ENCODE results near the gene ACTR3. TPM values are rescaled to one million over a fixed set of nuclear protein-coding genes. Genes with fewer than 3 reads are reported as not detected.

ACTR3 gene
- total RNA-seq, 5 donors from 2014 or later (not counting 1 experiment from before 2014, with no cell fraction given), result 228 to 277 (median 255) TPM

DNA sequence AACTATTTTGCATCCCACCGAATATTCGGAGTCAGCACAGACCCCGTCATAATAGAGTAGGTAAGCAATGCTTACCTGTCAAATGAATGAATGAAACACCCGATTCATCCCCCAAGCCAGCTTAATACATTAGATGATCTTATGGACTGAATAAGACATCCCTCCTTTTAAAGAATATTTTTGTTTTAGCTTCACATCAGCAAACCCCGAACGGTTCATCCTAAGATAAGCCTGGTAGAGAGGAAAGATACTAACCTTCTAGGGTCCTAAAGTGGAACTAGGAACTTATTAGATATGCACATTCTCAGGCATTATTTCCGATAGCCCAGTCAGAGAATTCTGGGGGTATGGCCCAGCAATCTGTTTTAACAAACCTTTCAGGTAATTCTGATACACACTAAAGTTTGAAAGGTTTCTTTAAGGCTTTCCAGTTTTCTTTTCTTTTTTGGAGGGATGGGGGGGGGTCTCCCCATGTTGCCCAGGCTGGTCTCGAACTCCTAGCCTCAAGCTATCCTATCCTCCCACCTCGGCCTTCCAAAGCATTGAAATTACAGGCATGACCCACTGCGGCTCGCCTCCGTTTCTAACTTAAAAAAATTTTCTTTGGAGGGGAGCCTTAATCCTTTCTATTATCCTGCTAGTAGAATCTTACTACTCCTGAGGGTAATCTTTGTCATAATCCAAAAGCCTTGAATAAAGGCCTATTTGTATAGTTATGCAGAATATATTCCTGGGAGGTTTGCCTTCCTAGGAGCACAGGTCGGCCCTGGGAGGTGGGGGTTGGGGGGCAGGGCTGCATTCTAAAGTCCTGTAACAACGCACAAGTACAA is 1.0 kb upstream of the ACTR3 start:
- peaks cover 14% of the 10 kb centered on the region for H3K36me3 Mint-ChIP-seq
- H3K27ac Mint-ChIP-seq, result peak overlapping the region; percentile 94 to 97
- no peaks in the 10 kb centered on the region for H3K36me3 ChIP-seq (ENCODE audit: control insufficient read depth in 2 of 2, extremely low read depth in 1 of 2, insufficient read depth in 1 of 2, low read length in 1 of 2)
- CTCF ChIA-PET, result interaction anchor here (0.7 to 2.0 kb wide), 3 partner anchors 10 to 22 kb away, joined by 3 to 12 read pairs (median 3); no protein-coding TSS in a partner anchor
- POLR2A ChIA-PET, result interaction anchor here in 1 of 2 donors (0.8 kb wide), 1 partner anchor 14 kb away, joined by 3 read pairs; no protein-coding TSS in a partner anchor
- peaks cover 34 to 55% of the 10 kb centered on the region in 2 experiments for H3K4me1 ChIP-seq (ENCODE audit: control insufficient read depth in 1 of 2, extremely low read depth in 1 of 2, insufficient read depth in 2 of 2, low read length in 2 of 2)
- H3K4me3 ChIP-seq (ENCODE audit: control insufficient read depth in 1 of 2, extremely low read depth in 1 of 2, low read length in 1 of 2), result peak overlapping the region; percentile 84 to 96
- peaks cover 71 to 75% (median 74%) of the 10 kb centered on the region in 3 donors for H3K4me1 Mint-ChIP-seq
- WGBS (ENCODE audit: insufficient coverage), result 0% methylated on average over 1 of the region's 14 CpGs
- no peaks in the 10 kb centered on the region for H3K9me3 ChIP-seq
- no peaks in the 10 kb centered on the region for H3K27me3 ChIP-seq (replicated peaks in 1 of 2; ENCODE audit: control insufficient read depth in 2 of 2, extremely low read depth in 1 of 2, insufficient read depth in 2 of 2, low read length in 1 of 2)
- H3K27me3 Mint-ChIP-seq, result no peaks in the 10 kb centered on the region
- peak overlapping the region; percentile 87 to 98 (median 96) for H3K4me3 Mint-ChIP-seq
- peak overlapping the region; percentile 77 for H3K27ac ChIP-seq (ENCODE audit: low read length)
- no peak for ATAC-seq (replicated peaks in 1 of 4)
- DNase-seq, result no peak
- no peaks in the 10 kb centered on the region for H3K9me3 Mint-ChIP-seq

GRCh38 chr2:113890253-113891235 is 655 bp downstream of the ACTR3 start:
- peak; percentile 42 to 87 (median 72) for DNase-seq
- peak overlapping the region; percentile 96 to 97 for H3K4me3 ChIP-seq (ENCODE audit: control insufficient read depth in 1 of 2, extremely low read depth in 1 of 2, low read length in 1 of 2)
- WGBS (ENCODE audit: insufficient coverage), result under 1% methylated on average over 33 of the region's 57 CpGs
- H3K27me3 ChIP-seq (replicated peaks in 1 of 2; ENCODE audit: control insufficient read depth in 2 of 2, extremely low read depth in 1 of 2, insufficient read depth in 2 of 2, low read length in 1 of 2), result no peaks in the 10 kb centered on the region
- peak overlapping the region; percentile 97 to 98 for H3K27ac Mint-ChIP-seq
- H3K4me1 Mint-ChIP-seq, result peaks cover 82 to 83% (median 83%) of the 10 kb centered on the region in 3 donors
- H3K36me3 Mint-ChIP-seq, result peaks cover 17% of the 10 kb centered on the region
- H3K36me3 ChIP-seq (ENCODE audit: control insufficient read depth in 2 of 2, extremely low read depth in 1 of 2, insufficient read depth in 1 of 2, low read length in 1 of 2), result peaks cover 0 to 4% of the 10 kb centered on the region in 2 donors
- no peaks in the 10 kb centered on the region for H3K9me3 ChIP-seq
- no peaks in the 10 kb centered on the region for H3K27me3 Mint-ChIP-seq
- CTCF ChIA-PET, result interaction anchor here in 1 of 2 donors (0.6 kb wide), 1 partner anchor 44 kb away, joined by 5 read pairs; no protein-coding TSS in a partner anchor
- POLR2A ChIA-PET, result no interaction called here
- H3K4me1 ChIP-seq (ENCODE audit: control insufficient read depth in 1 of 2, extremely low read depth in 1 of 2, insufficient read depth in 2 of 2, low read length in 2 of 2), result peaks cover 43 to 61% of the 10 kb centered on the region in 2 experiments
- ATAC-seq (replicated peaks in 1 of 4), result peak; percentile 48 to 62 (median 54)
- H3K27ac ChIP-seq (ENCODE audit: low read length), result peak overlapping the region; percentile 94
- H3K4me3 Mint-ChIP-seq, result peak overlapping the region; percentile 87 to 98 (median 96)
- H3K9me3 Mint-ChIP-seq, result no peaks in the 10 kb centered on the region

DNA sequence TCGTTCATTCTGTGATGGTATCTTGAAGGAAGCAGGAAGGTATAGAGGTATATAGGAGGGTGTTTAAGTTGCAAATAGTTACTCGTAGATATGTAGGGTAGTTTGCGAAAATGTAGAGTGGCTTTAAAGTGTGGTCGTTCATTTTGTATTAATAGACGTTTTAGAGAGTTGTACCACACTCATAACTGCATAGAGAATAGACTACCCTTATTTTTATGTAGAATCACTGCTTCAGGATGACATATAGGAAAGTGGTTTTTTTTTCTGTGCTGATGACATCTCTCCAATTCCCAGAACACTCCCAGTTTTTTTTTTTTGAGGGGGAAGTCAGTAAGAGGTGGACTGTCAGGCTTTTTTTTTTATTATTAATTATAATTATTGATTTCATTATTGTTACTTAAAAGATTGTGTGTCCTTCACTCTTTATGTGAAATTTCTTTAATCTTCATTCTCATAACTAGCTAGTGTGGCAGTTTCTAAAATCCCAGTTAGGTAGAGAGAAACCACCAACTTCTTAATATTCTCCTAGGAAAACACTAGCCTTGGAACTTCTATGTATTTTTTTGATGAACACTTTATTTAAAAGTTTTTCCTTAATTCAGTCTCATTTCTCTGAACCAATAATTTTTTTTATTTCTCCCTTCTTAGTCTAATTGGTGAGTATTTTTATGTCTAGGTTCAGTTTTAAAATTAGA is 1.5 kb downstream of the ACTR3 start:
- H3K36me3 Mint-ChIP-seq, result peaks cover 21% of the 10 kb centered on the region
- POLR2A ChIA-PET, result interaction anchor here in 1 of 2 donors (0.6 kb wide), 1 partner anchor 9 kb away, joined by 5 read pairs; no protein-coding TSS in a partner anchor

GRCh38 chr2:113892004-113892710 is 2.3 kb downstream of the ACTR3 start:
- ChIA-PET CTCF (interaction anchor here in 1 of 2 donors (0.7 to 1.2 kb wide), 2 partner anchors 12 to 16 kb away, joined by 4 read pairs; no protein-coding TSS in a partner anchor), POLR2A (interaction anchor here in 1 of 2 donors (0.6 kb wide), 1 partner anchor 9 kb away, joined by 5 read pairs; no protein-coding TSS in a partner anchor)
- ATAC-seq (replicated peaks in 1 of 4), result no peak
- peak overlapping the region; percentile 43 for H3K27ac ChIP-seq (ENCODE audit: low read length)
- no CpG with 5 or more reads among the region's 6 CpGs for WGBS (ENCODE audit: insufficient coverage)
- peaks cover 86 to 87% (median 86%) of the 10 kb centered on the region in 3 donors for H3K4me1 Mint-ChIP-seq
- no peaks in the 10 kb centered on the region for H3K9me3 Mint-ChIP-seq
- peak overlapping the region; percentile 87 to 98 (median 96) for H3K4me3 Mint-ChIP-seq
- peaks cover 21% of the 10 kb centered on the region for H3K36me3 Mint-ChIP-seq
- H3K9me3 ChIP-seq, result no peaks in the 10 kb centered on the region
- no peaks in the 10 kb centered on the region for H3K27me3 ChIP-seq (replicated peaks in 1 of 2; ENCODE audit: control insufficient read depth in 2 of 2, extremely low read depth in 1 of 2, insufficient read depth in 2 of 2, low read length in 1 of 2)
- no peak for DNase-seq
- no peaks in the 10 kb centered on the region for H3K27me3 Mint-ChIP-seq
- peaks cover 38 to 68% of the 10 kb centered on the region in 2 experiments for H3K4me1 ChIP-seq (ENCODE audit: control insufficient read depth in 1 of 2, extremely low read depth in 1 of 2, insufficient read depth in 2 of 2, low read length in 2 of 2)
- H3K36me3 ChIP-seq (ENCODE audit: control insufficient read depth in 2 of 2, extremely low read depth in 1 of 2, insufficient read depth in 1 of 2, low read length in 1 of 2), result peaks cover 0 to 4% of the 10 kb centered on the region in 2 donors
- peak overlapping the region in 1 of 2 donors; percentile 96 for H3K4me3 ChIP-seq (ENCODE audit: control insufficient read depth in 1 of 2, extremely low read depth in 1 of 2, low read length in 1 of 2)
- peak overlapping the region; percentile 84 to 85 for H3K27ac Mint-ChIP-seq

More for the DNA sequence above, 1.5 kb downstream of the ACTR3 start:
- ATAC-seq (replicated peaks in 1 of 4) (peak in 1 of 4 experiments; percentile 0), DNase-seq (no peak)
- peak overlapping the region; percentile 97 to 98 for H3K27ac Mint-ChIP-seq
- Histone ChIP-seq H3K4me3 (ENCODE audit: control insufficient read depth in 1 of 2, extremely low read depth in 1 of 2, low read length in 1 of 2) (peak overlapping the region; percentile 96 to 97), H3K27me3 (replicated peaks in 1 of 2; ENCODE audit: control insufficient read depth in 2 of 2, extremely low read depth in 1 of 2, insufficient read depth in 2 of 2, low read length in 1 of 2) (no peaks in the 10 kb centered on the region), H3K27ac (ENCODE audit: low read length) (peak overlapping the region; percentile 43), H3K4me1 (ENCODE audit: control insufficient read depth in 1 of 2, extremely low read depth in 1 of 2, insufficient read depth in 2 of 2, low read length in 2 of 2) (peaks cover 46 to 68% of the 10 kb centered on the region in 2 experiments), H3K36me3 (ENCODE audit: control insufficient read depth in 2 of 2, extremely low read depth in 1 of 2, insufficient read depth in 1 of 2, low read length in 1 of 2) (peaks cover 0 to 4% of the 10 kb centered on the region in 2 donors), H3K9me3 (no peaks in the 10 kb centered on the region)
- peak overlapping the region; percentile 87 to 98 (median 96) for H3K4me3 Mint-ChIP-seq
- H3K4me1 Mint-ChIP-seq, result peaks cover 86 to 87% (median 86%) of the 10 kb centered on the region in 3 donors
- CTCF ChIA-PET, result interaction anchor here in 1 of 2 donors (0.7 kb wide), 1 partner anchor 12 kb away, joined by 4 read pairs; no protein-coding TSS in a partner anchor
- WGBS (ENCODE audit: insufficient coverage), result 0% methylated on average over 1 of the region's 5 CpGs
- H3K9me3 Mint-ChIP-seq, result no peaks in the 10 kb centered on the region
- H3K27me3 Mint-ChIP-seq, result no peaks in the 10 kb centered on the region

DNA sequence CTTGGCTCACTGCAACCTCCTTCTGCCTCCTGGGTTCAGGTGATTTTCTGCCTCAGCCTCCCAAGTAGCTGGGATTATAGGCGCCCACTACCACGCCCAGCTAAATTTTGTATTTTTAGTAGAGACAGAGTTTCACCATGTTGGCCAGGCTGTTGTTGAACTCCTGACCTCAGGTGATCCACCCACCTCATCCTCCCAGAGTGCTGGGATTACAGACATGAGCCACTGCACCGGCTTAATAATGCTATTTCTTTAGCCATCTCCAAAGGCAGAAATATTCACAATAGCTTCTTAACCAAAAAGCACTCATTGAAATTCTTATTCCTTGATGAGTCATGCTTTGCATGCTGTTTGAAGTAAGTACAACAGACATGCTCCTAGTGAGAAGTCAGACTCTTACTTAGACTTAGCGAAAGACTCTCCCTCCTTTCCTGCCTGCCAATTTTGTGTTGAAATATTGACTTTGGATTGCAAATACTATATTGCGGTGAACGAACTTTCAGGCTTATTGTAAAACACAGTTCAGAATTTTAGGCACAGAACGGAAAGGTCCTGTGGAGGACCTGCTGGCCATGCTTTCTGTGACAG is 4.4 kb downstream of the ACTR3 start:
- Mint-ChIP-seq H3K9me3 (no peaks in the 10 kb centered on the region), H3K36me3 (peaks cover 21% of the 10 kb centered on the region)
- CTCF ChIA-PET, result interaction anchor here in 1 of 2 donors (1.2 kb wide), 2 partner anchors 9 to 23 kb away, joined by 3 read pairs; no protein-coding TSS in a partner anchor

More for the DNA sequence above, 4.4 kb downstream of the ACTR3 start:
- peaks cover 28 to 66% of the 10 kb centered on the region in 2 experiments for H3K4me1 ChIP-seq (ENCODE audit: control insufficient read depth in 1 of 2, extremely low read depth in 1 of 2, insufficient read depth in 2 of 2, low read length in 2 of 2)
- peaks cover 0 to 4% of the 10 kb centered on the region in 2 donors for H3K36me3 ChIP-seq (ENCODE audit: control insufficient read depth in 2 of 2, extremely low read depth in 1 of 2, insufficient read depth in 1 of 2, low read length in 1 of 2)
- POLR2A ChIA-PET, result interaction anchor here (0.6 to 1.0 kb wide), 3 partner anchors 10 to 36 kb away, joined by 3 to 6 read pairs (median 3); no protein-coding TSS in a partner anchor
- Mint-ChIP-seq H3K27ac (peak overlapping the region; percentile 84 to 85), H3K4me3 (peak overlapping the region; percentile 87 to 98 (median 96)), H3K4me1 (peaks cover 82 to 83% (median 82%) of the 10 kb centered on the region in 3 donors), H3K27me3 (no peaks in the 10 kb centered on the region)
- no peaks in the 10 kb centered on the region for H3K27me3 ChIP-seq (replicated peaks in 1 of 2; ENCODE audit: control insufficient read depth in 2 of 2, extremely low read depth in 1 of 2, insufficient read depth in 2 of 2, low read length in 1 of 2)
- ATAC-seq (replicated peaks in 1 of 4) (no peak), DNase-seq (peak in 1 of 35 experiments; percentile 35)
- H3K9me3 ChIP-seq, result no peaks in the 10 kb centered on the region
- 17% methylated on average over 1 of the region's 7 CpGs for WGBS (ENCODE audit: insufficient coverage)
- H3K27ac ChIP-seq (ENCODE audit: low read length), result no peak overlapping the region
- peak overlapping the region; percentile 0 to 3 for H3K4me3 ChIP-seq (ENCODE audit: control insufficient read depth in 1 of 2, extremely low read depth in 1 of 2, low read length in 1 of 2)
